HG02610 (cell line): ENCODE results near the gene ZSCAN20.

ENCODE experiments used
- ATAC-seq: cut with Tn5 transposase; IDR thresholded peaks from one replicate; pipeline ENCODE4 v1.9.1; 2021; ENCODE audit warnings: mild to moderate bottlenecking, moderate library complexity; ENCODE audit not compliant: unreplicated experiment

Gene ZSCAN20

GRCh38 chr1:33472269-33472980 is at the start of gene ZSCAN20:
ZSCAN20 (plus strand) TSS chr1:33472645; CDS start chr1:33479289, 6,644 bp downstream.
- peak; percentile 91 for ATAC-seq

DNA sequence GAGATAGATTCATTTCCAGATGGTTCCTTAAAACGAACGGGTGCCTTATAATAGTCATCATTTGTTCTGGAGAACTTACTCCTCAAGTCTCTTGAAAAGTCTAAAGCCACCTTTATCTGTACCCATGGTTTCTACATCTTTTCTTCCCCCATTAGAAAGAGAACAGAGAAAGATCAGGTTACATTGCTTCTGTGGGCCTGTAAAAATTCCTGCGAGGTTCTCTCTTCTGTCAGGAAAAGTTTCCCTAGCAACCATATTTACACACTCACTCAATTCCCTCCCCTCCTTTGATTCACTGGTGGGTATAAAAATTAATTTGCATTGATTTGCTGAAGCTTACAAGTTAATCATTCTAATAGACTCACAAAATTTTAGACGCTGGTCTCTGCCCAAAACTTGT is 48.2 kb upstream of the ZSCAN20 start:
- ATAC-seq = no peak

DNA sequence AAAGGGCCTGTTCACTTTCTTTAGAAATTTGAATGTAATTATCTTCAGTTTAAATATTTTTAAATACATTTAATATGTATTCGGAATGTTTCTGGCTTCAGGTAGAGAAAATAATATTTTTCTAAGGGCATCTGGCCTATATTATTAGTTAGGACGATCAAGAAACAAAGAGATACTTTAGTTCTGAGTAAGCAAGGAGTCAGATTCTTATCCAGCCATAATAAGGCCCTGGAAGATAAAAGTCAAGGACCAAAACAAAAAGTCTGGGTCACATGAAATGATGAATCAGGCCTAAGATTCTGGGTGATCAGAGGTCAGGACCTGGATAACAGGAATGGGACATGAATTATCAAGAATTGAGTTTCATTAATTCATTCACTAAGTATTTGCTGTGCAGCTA is 47.8 kb upstream of the ZSCAN20 start:
- no peak for ATAC-seq

GRCh38 chr1:33425900-33426299 is 46.5 kb upstream of the ZSCAN20 start:
- ATAC-seq = no peak

DNA sequence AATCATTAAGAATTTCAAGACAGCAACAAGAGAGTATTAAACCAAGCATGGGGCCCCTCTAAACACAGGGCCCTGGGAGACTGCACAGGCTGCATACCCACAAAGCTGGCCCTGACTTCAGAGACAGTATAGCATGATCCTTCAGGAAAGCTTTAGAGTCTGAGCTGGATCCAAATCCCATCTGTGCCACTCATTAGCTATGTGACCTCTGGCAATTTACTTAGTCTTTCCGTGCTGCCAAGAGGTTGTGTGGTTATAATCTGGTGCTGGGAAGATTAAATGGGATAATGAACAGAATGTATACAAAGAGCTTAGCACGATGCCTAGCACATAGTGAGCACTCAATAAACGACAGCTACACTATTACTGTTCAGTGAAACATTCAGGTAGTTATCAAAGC is 45.5 kb upstream of the ZSCAN20 start:
- no peak for ATAC-seq

GRCh38 chr1:33428661-33429060 is 43.8 kb upstream of the ZSCAN20 start:
- no peak for ATAC-seq

DNA sequence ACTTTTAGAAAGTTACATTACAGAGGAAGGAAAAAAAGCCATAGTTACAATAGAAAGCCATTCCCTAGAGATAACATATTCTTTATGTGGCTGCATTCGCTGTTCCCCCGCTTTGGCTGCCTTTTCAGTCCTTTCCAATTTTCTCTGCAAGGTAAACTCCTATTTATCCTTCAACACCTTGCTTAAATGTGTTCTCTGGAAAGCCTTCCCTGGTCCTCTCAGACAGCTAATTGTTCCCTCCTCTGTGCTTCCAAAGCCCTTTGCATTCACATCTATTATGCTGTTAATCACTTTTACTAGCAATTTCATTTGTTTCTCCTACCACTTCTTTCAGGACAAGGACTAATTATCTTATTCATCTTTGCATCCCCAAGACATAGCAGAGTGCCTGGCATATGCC is 43.1 kb upstream of the ZSCAN20 start:
- ATAC-seq = no peak

DNA sequence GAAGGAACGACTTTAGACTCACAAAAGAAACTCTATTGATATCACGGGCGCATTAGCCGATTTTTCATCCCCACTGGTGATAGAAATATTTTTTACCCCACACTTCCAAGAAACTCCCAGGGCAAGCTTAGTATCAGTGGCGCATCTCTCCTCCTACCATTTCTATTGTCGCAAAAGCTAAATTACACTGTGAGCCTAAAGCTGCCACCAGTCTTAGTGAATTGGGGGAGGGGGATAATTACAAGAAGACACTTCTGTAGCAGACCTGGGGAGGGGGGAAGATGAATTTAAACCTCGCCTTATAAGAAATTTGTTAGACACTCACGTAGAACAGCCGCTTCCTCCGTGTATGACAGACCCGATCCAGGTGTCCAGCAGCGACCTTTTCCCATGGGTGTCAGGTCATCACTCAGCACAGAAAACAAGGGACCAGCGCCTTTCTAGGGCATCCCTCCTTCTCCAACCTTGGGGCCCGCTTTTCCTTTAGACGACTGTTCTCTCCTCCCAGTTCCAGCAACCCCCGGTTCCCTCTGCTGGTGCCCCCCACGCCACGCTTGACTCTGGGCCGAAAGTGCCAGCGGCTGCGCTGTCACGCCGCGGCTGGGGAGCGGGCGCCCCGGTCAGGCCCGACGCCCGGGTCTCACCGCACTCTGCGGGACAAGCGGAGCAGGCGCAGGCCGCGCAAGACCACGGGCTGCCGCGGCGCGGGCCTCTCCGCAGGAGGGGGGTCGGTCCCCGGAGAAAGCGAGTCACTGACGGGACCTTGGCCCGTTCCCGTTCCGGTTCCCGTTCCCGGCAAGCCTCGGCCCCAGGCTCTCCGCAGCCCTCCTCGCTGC is 42.4 kb upstream of the ZSCAN20 start:
- ATAC-seq = peak; percentile 2

DNA sequence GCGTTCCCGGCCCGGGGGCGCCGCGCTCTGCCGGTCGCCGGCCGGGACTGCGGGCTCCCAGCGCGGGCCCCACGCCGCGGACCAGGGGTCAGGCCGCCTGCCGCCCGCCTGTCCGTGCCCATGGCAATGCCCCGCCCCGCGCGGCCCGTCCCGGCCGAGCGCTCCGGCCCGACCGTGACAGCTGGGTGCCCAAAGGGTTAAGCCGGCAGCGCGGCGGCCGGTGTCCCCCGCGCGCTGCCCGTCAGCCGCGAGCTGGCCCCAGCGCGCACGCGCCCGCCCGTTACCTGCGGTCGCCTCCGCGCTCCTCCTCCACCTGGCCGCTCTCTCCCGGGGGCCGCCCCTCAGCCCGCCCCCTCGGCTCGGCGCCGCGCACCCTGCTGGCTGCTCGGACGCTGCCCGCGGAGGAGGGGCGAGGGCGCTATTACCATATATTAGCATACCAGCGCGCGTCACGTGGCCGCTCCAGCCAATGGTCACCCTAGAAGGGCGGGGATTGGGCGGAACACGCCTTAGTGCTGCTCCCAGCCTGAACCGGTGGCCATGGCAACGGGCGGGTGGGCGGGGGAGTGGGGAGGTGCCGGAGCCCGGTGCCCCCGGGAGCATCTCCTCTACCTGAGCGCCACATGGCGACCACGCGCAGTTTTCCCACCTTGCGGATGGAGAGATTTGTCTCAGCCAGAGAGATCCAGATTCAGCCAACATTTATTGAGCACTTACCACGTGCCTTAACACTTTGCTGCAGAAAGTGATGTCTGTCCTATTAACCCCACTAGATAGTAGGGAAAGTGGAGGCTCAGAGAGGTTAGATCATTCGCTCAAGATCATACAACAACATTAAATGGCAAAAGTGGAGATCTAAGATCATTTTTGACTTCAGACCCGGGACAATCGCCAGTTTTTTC is 41.5 kb upstream of the ZSCAN20 start, which contains the start of gene PHC2:
Gene PHC2, minus strand, starts transcription at position 404 of the 902 bp plus-strand sequence. CDS start 55,556 bp downstream, outside the sequence.
- peak; percentile 83 for ATAC-seq

DNA sequence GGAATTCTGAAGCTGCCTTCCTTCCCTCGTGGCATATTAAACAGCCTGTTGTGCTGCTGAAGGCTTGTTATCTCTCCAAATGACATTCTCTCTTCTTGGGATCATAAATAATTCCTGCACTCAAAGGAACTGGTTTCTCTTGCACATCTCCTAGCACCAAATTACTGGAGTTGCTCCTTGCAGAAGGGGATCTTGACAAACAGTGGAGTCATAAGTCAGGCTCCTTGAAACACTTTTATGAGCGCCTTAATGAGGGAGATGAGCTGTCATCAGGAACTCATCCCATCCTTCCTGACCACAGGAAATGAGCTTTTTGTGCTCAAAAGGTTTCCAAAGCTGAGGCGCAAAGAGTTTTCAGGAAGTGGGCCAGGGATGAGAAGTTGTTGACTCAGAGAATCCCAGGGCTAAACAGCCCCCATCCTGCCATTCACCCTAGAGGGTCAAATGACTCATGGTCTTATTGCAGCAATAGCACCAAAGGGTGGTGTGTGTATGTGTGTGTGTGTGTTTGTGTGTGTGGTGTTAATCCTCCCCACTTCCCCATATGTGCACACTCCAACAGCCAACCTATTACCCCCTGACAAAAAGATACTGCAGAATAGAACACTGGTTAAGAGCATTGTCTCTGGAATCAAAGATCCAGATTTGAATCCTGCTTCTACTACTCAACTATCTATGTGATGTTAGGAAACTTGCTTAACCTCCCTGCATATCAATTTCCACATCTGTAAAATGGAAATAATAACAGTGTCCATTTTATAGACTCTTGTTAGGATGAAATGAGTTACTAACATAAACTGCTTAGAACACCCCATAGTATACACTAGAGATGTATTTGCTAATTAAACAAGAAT is 38.7 kb upstream of the ZSCAN20 start:
- no peak for ATAC-seq

DNA sequence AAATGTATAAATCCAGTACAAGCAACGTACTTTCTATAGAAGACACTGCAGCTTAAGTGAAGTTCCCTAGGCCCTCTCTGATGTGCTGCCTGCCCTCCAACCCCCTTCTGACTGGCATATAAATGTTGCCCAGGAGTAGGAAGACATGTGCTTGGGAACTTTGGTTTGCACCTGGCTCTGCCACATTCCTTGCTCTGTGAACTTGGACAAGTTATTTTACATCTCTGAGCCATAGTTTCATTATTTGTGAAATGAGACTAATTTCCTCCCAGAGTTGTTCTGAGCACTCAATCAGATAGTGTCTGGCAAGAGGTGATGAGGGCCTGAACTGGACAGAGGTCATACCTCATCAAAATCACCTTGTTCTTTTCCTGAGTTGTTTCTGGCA is 38.1 kb upstream of the ZSCAN20 start:
- no peak for ATAC-seq

- no peak for ATAC-seq
These were observed 37.2 kb upstream of the ZSCAN20 start for GRCh38 chr1:33435096-33435820.

- no peak for ATAC-seq
These were observed 35.7 kb upstream of the ZSCAN20 start for GRCh38 chr1:33436557-33437285.

DNA sequence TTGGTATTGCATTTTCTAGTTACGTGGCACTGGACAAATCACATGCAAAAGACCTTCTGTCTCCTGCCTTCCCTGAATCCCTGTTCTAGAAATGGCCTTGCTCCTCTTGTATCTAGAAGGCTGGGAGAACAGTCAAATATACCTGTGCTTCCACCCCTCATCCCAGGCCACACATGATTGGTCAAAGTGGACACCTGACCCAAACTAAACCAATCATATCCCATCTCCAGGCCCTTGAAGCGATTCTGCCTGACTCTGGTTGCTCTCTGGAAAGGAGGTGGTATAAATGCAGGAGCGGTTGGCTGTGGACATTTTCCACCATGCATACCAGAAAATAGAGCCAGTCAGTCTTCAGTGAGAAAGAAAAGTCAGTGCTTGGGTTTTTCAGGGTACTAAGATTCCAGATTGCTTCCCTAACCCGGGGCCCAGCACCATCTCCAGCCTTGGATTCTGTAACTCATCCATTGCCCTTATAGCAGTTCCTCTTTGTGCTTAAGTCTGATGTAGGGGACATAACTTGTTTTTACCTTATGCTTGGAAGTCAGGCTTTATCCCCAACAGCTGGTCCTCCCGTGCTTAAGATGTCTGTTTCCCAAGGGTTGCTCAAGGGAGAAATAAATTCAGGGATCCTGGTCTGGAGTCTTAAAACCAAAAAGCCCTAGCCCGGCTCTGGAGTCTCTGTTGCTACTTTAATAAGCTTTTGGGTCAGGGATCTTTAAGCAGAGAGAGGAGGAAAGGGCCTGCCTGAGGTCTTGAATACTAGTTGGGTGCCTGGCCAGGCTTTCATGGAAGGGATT is 33.9 kb upstream of the ZSCAN20 start:
- ATAC-seq = no peak

GRCh38 chr1:33439662-33440061 is 32.8 kb upstream of the ZSCAN20 start:
- ATAC-seq = no peak

DNA sequence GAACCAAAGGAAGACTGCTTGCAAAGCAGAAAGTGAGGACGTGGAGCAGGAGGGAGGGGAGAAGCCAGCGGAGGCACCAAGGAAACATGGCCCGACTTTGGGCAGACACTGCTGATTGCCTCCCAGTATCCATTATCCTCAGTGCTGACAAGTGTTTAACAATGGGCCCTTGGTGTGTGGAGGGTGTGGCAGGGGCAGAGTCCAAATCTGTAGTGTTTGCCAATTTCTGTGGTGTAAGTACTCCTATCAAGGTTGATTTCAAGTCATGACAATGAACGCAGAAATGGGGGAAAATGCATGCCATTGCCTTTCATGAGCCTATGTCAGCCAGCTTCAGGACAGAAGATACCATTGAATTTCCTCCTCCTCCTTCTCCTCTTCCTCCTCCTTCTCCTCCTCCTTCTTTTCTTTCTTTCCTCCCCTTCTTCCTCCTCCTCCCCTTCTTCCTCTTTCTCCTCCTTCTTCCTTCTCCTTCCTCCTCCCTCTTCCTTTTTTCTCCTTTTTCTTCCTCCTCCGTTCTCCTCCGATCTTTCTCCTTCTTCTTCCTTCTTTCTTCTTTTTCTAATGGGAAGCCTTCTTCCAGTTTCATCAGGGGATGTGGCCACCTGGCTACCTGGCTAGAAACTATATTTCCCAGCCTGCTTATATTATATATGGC is 31.2 kb upstream of the ZSCAN20 start:
- no peak for ATAC-seq

DNA sequence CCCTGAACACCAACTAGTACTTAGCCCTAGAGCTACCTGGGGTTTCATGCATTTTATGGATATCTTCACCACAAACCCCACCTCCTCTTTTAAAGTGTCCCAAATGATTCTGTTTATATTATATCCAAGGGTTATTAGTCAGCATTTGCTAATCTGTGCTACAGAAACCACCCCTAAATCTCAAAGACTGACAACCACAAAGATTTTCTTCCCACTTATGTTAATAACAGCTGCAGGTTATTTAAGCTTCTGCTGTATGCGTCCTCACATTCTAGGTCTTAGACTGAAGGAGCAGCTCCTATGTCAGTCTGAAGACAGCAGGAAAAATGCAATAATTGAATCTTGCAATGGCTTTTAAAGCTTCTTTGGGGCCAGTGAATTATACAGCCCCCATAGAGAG is 30.3 kb upstream of the ZSCAN20 start:
- no peak for ATAC-seq
